K562 (cell line): ENCODE data around the gene SMC6. TPM values are rescaled to one million over a fixed set of nuclear protein-coding genes. Genes with fewer than 3 reads are reported as not detected.
A peak's percentile ranks its signal among the peaks of the same experiment; 100 is the strongest.

Experiments used
- ELF1 ChIP-seq: fragments of 200-800 bp; sonication (Bioruptor generic); IDR thresholded peaks from 2 replicates; pipeline ENCODE4 v1.6.1; 2016; ENCODE audit warnings: missing genetic modification characterization, missing compliant biosample characterization
- HNRNPH1 ChIP-seq: fragments of 200-400 bp; formaldehyde crosslinking; optimal IDR thresholded peaks from 2 replicates; pipeline ENCODE3; 2017; ENCODE audit warnings: low read depth, mild to moderate bottlenecking, low read length, moderate library complexity
- LCOR ChIP-seq: sonication (generic); formaldehyde crosslinking; IDR thresholded peaks from 2 replicates; pipeline ENCODE4 v1.8.0; 2022; ENCODE audit warnings: mild to moderate bottlenecking, missing genetic modification reagents
- MAZ ChIP-seq, 2 experiments: fragments of 450-650 bp in 1 of 2; sonication (generic) in 1 of 2; formaldehyde crosslinking; IDR thresholded peaks in 1 of 2; conservative IDR thresholded peaks in 1 of 2; 2 replicates each; pipeline versions ENCODE4 v1.4.0 to v1.5.0; 2020; ENCODE audit warnings: mild to moderate bottlenecking in 1 of 2, missing genetic modification reagents in 1 of 2
- MEIS2 ChIP-seq: fragments of 450-650 bp; IDR thresholded peaks from 2 replicates; pipeline ENCODE4 v1.6.1; 2014; ENCODE audit warnings: mild to moderate bottlenecking; ENCODE audit not compliant: partially characterized antibody
- MTA3 ChIP-seq: fragments of 450-650 bp; formaldehyde crosslinking; IDR thresholded peaks from 2 replicates; pipeline ENCODE4 v1.6.1; 2017; ENCODE audit warnings: mild to moderate bottlenecking, borderline replicate concordance
- MYBL2 ChIP-seq, 2 experiments: fragments of 450-650 bp in 1 of 2; sonication (generic) in 1 of 2; formaldehyde crosslinking in 1 of 2; IDR thresholded peaks; 2 replicates each; pipeline versions ENCODE4 v1.6.1 to v1.8.1; 2017 to 2022; ENCODE audit warnings: borderline replicate concordance in 1 of 2, inconsistent platforms in 1 of 2, low read depth in 1 of 2, mild to moderate bottlenecking in 1 of 2, missing genetic modification reagents in 1 of 2, moderate library complexity in 1 of 2
- PHF20 ChIP-seq: fragments of 450-650 bp; IDR thresholded peaks from 2 replicates; pipeline ENCODE4 v1.6.1; 2018; ENCODE audit not compliant: partially characterized antibody
- SAP30 ChIP-seq: fragments of 200-600 bp; sonication (generic); IDR thresholded peaks from 2 replicates; pipeline ENCODE4 v1.6.1; 2012; ENCODE audit warnings: borderline replicate concordance, low read depth, mild to moderate bottlenecking, moderate library complexity, low read length, control low read depth, inconsistent platforms; ENCODE audit not compliant: insufficient read depth, poor library complexity, severe bottlenecking
- TEAD1 ChIP-seq, 2 experiments: fragments of 450-650 bp in 1 of 2; sonication (generic) in 1 of 2; formaldehyde crosslinking; IDR thresholded peaks; 2 replicates each; pipeline versions ENCODE4 v1.4.0 to v1.8.0; 2020 to 2022; ENCODE audit warnings: mild to moderate bottlenecking in 2 of 2, missing genetic modification reagents in 1 of 2
- ZFX ChIP-seq: sonication (generic); formaldehyde crosslinking; IDR thresholded peaks from 2 replicates; pipeline ENCODE4 v1.8.0; 2022; ENCODE audit warnings: mild to moderate bottlenecking, missing genetic modification reagents, moderate library complexity
- ZNF143 ChIP-seq: sonication (generic); formaldehyde crosslinking; IDR thresholded peaks from 2 replicates; pipeline ENCODE4 v1.9.0; 2022; ENCODE audit warnings: mild to moderate bottlenecking, missing genetic modification reagents
- ZNF324 ChIP-seq: fragments of 250-450 bp; sonication (Bioruptor Pico); IDR thresholded peaks from 2 replicates; pipeline ENCODE4 v1.4.0; 2020; ENCODE audit warnings: mild to moderate bottlenecking
- ZNF79 ChIP-seq: fragments of 250-450 bp; sonication (Bioruptor Pico); IDR thresholded peaks from 2 replicates; pipeline ENCODE4 v1.4.0; 2020; ENCODE audit warnings: low read depth, mild to moderate bottlenecking, moderate library complexity
- polyA plus RNA-seq, 8 experiments: library from polyadenylated mRNA; depleted of rRNA in 4 of 8; stranded (reverse) in 5 of 8; unstranded in 3 of 8; fragments of >200 nt; fragmentation: Nextera tagmentation in 2 of 8; fragmentation: Illumina TruSeq in 1 of 8; extraction: Ambion mirVana in 2 of 8; extraction: Trizol in 1 of 8; gene quantifications; 2 replicates each; pipeline versions ENCODE4 v1.2.1 to v1.2.3, GENCODE V29; 2011 to 2014; ENCODE audit warnings: inconsistent platforms in 1 of 8, missing spikeins in 1 of 8
- total RNA-seq, 7 experiments: library from RNA; depleted of rRNA in 6 of 7; stranded (reverse); fragments of >200 nt in 6 of 7; fragmentation: Illumina TruSeq in 2 of 7; extraction: Trizol in 2 of 7; gene quantifications; 2 replicates each; pipeline versions ENCODE4 v1.2.1 to v1.2.3, GENCODE V29; 2011 to 2021; ENCODE audit warnings: low replicate concordance in 1 of 7
- TF ChIP-seq, protein P1 (sequence below): fragments of 450-650 bp; IDR thresholded peaks from 2 replicates; pipeline ENCODE4 v1.6.1; 2016
- TF ChIP-seq, protein P2 (sequence below): fragments of 450-650 bp; IDR thresholded peaks from 2 replicates; pipeline ENCODE4 v1.6.1; 2016; ENCODE audit warnings: antibody characterized with exemption
- TF ChIP-seq, protein P3 (sequence below): sonication (generic); formaldehyde crosslinking; IDR thresholded peaks from 2 replicates; pipeline ENCODE4 v1.8.0; 2022; ENCODE audit warnings: mild to moderate bottlenecking, missing genetic modification reagents
- TF ChIP-seq, protein P4 (sequence below), 2 experiments: fragments of 450-650 bp; IDR thresholded peaks; 2 replicates each; pipeline ENCODE4 v1.6.1; 2018; ENCODE audit warnings: mild to moderate bottlenecking in 2 of 2, low read depth in 1 of 2; ENCODE audit not compliant: partially characterized antibody in 2 of 2

The SMC6 gene
- total and polyA plus RNA-seq, 9 of the 15 experiments (the other 6 are each of a cell fraction or from before 2014, with no cell fraction given): 14.2 to 75.9 (median 47.7) TPM

DNA sequence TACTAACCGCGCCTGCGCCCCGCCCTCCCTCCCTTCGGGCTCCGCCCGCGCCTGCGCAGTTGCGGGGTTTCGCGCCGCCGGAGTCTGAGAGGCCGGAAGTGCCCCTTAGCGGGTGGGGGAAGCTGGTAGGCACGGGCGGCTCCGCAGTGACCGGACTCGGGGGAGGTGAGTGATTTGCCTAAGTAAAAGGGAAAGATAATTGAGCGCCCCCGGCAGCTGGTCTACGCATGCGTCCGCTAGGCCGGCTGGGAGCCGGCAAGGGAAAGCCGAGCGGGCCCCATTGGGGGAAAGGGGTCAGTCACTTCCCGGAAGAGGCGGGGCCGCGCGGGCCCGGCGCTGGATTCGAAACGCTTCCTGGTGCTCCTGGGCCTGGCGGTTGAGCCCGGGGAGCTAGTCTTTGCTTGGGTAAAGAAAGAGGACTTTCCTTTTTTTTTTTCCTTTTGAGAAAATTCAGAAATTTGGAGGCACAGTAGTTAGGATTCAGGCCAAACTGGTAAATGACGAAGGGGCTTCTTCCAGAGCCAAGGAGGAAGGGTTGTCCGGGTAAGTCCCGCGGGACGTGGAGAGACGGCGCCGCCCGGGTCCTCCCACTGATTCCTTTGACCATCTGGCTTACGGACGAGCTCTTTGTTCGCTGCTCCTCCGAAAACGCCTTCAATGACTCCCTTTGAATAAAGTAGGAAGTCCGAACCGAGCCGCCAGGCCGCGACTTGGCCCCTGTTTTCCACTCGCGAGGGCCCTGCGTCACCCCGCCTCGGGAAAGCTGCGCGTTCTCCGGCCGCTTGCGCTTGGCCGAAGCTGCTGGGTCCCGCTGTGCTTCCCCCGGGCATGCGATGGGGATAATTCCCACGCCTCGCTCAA lies at the start of gene SMC6, which contains the start of gene GEN1 (continued):
- TF ChIP-seq, protein P1, sequence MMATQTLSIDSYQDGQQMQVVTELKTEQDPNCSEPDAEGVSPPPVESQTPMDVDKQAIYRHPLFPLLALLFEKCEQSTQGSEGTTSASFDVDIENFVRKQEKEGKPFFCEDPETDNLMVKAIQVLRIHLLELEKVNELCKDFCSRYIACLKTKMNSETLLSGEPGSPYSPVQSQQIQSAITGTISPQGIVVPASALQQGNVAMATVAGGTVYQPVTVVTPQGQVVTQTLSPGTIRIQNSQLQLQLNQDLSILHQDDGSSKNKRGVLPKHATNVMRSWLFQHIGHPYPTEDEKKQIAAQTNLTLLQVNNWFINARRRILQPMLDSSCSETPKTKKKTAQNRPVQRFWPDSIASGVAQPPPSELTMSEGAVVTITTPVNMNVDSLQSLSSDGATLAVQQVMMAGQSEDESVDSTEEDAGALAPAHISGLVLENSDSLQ: peak; percentile 45; the same call in 1 of the 2 replicates
- TF ChIP-seq ZFX (CRISPR knock-in tag) (peak; percentile 68), LCOR (CRISPR knock-in tag) (peak; percentile 31; the same call in 1 of the 2 replicates), MTA3 (peak; percentile 11; the same call in 1 of the 2 replicates), MEIS2 (peak; percentile 69), PHF20 (peak; percentile 66), TEAD1 (CRISPR knock-in tag; IDR thresholded peaks at IDR 0.05) (0 out of 4 replicates have a peak, but pooled peaks of 1 of the 2 experiments have one; percentile 2), HNRNPH1 (no peak), ZNF143 (no peak), ZNF324 (no peak), SAP30 (peak; percentile 96), MAZ (CRISPR knock-in tag; conservative IDR thresholded peaks at IDR 0.05 in 1 of 2, IDR thresholded peaks at IDR 0.05 in 1 of 2) (peak in 1 of 2 experiments; percentile 24; a peak in 3 of 4 replicates), ELF1 (tag) (peak; percentile 95), MYBL2 (IDR thresholded peaks at IDR 0.05; ENCODE audit: low read depth) (peak; percentile 60; the same call in 1 of the 2 replicates), MYBL2 (CRISPR knock-in tag; IDR thresholded peaks at IDR 0.05; ENCODE audit: borderline replicate concordance) (no peak), ZNF79 (CRISPR knock-in tag) (no peak)
- TF ChIP-seq, protein P2, sequence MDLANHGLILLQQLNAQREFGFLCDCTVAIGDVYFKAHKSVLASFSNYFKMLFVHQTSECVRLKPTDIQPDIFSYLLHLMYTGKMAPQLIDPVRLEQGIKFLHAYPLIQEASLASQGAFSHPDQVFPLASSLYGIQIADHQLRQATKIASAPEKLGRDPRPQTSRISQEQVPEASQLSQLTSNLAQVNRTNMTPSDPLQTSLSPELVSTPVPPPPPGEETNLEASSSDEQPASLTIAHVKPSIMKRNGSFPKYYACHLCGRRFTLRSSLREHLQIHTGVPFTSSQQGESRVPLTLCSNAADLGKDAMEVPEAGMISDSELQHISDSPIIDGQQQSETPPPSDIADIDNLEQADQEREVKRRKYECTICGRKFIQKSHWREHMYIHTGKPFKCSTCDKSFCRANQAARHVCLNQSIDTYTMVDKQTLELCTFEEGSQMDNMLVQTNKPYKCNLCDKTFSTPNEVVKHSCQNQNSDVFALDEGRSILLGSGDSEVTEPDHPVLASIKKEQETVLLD: peak; percentile 81
- TF ChIP-seq, protein P3, sequence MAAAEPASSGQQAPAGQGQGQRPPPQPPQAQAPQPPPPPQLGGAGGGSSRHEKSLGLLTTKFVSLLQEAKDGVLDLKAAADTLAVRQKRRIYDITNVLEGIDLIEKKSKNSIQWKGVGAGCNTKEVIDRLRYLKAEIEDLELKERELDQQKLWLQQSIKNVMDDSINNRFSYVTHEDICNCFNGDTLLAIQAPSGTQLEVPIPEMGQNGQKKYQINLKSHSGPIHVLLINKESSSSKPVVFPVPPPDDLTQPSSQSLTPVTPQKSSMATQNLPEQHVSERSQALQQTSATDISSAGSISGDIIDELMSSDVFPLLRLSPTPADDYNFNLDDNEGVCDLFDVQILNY (CRISPR knock-in tag): no peak
- TF ChIP-seq, protein P4, sequence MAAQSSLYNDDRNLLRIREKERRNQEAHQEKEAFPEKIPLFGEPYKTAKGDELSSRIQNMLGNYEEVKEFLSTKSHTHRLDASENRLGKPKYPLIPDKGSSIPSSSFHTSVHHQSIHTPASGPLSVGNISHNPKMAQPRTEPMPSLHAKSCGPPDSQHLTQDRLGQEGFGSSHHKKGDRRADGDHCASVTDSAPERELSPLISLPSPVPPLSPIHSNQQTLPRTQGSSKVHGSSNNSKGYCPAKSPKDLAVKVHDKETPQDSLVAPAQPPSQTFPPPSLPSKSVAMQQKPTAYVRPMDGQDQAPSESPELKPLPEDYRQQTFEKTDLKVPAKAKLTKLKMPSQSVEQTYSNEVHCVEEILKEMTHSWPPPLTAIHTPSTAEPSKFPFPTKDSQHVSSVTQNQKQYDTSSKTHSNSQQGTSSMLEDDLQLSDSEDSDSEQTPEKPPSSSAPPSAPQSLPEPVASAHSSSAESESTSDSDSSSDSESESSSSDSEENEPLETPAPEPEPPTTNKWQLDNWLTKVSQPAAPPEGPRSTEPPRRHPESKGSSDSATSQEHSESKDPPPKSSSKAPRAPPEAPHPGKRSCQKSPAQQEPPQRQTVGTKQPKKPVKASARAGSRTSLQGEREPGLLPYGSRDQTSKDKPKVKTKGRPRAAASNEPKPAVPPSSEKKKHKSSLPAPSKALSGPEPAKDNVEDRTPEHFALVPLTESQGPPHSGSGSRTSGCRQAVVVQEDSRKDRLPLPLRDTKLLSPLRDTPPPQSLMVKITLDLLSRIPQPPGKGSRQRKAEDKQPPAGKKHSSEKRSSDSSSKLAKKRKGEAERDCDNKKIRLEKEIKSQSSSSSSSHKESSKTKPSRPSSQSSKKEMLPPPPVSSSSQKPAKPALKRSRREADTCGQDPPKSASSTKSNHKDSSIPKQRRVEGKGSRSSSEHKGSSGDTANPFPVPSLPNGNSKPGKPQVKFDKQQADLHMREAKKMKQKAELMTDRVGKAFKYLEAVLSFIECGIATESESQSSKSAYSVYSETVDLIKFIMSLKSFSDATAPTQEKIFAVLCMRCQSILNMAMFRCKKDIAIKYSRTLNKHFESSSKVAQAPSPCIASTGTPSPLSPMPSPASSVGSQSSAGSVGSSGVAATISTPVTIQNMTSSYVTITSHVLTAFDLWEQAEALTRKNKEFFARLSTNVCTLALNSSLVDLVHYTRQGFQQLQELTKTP (IDR thresholded peaks at IDR 0.05; ENCODE audit: low read depth in 1 of 2, partially characterized antibody in 2 of 2): peak in 1 of 2 experiments; percentile 17
